SK-N-SH (cell line): ENCODE data around the gene R3HDM1. TPM values are rescaled to one million over a fixed set of nuclear protein-coding genes. Genes with fewer than 3 reads are reported as not detected.

ENCODE experiments used
- CTCF ChIA-PET: fragments of 300-600, 350-600 bp; formaldehyde crosslinking; extraction: SDS; loops from one replicate; lab custom pipeline; 2021; lab: Yijun Ruan, JAX
- POLR2A ChIA-PET: fragments of 350-600 bp; sonication (Branson Sonifier 250); formaldehyde crosslinking; extraction: SDS; loops from one replicate; lab custom pipeline; 2020; ENCODE audit warnings: antibody characterized with exemption, inconsistent platforms; lab: Yijun Ruan, JAX
- DNase-seq: peaks from one replicate; pipeline ENCODE4 v3.0.0; 2012
- H2AFZ ChIP-seq: fragments of 200-600 bp; sonication (generic); 2 replicates; pipeline ENCODE4 v1.8.1; 2016; ENCODE audit warnings: antibody characterized with exemption, mild to moderate bottlenecking, low read depth
- H3F3A ChIP-seq: fragments of 200-600 bp; sonication (generic); replicated peaks from 2 replicates; pipeline ENCODE3; 2016; ENCODE audit warnings: antibody characterized with exemption, mild to moderate bottlenecking; ENCODE audit not compliant: insufficient read depth
- H3K27ac ChIP-seq, 2 experiments: fragments of 200-500 bp in 1 of 2; fragments of 200-600 bp in 1 of 2; sonication (Bioruptor generic) in 1 of 2; sonication (generic), shearing (Covaris generic) in 1 of 2; 2 replicates each; pipeline versions ENCODE4 v1.5.1 to v1.6.1; 2014 to 2016; ENCODE audit warnings: low read depth in 2 of 2, inconsistent platforms in 1 of 2, low read length in 1 of 2, mild to moderate bottlenecking in 1 of 2, mixed read lengths in 1 of 2
- H3K27me3 ChIP-seq: fragments of 200-600 bp; sonication (generic), shearing (Covaris generic); 2 replicates; pipeline ENCODE4 v1.6.1; 2016; ENCODE audit warnings: mixed run types; ENCODE audit not compliant: insufficient read depth
- H3K36me3 ChIP-seq, 2 experiments: fragments of 200-500 bp in 1 of 2; fragments of 200-600 bp in 1 of 2; sonication (Bioruptor generic) in 1 of 2; sonication (generic) in 1 of 2; replicated peaks in 1 of 2; 2 replicates each; pipeline versions ENCODE3 to v1.5.1; 2014 to 2016; ENCODE audit warnings: low read length in 1 of 2, mild to moderate bottlenecking in 1 of 2; ENCODE audit not compliant: insufficient read depth in 2 of 2, control insufficient read depth in 1 of 2
- H3K4me1 ChIP-seq, 2 experiments: fragments of 200-500 bp in 1 of 2; fragments of 200-600 bp in 1 of 2; sonication (Bioruptor generic) in 1 of 2; sonication (generic), shearing (Covaris generic) in 1 of 2; 2 replicates each; pipeline versions ENCODE4 v1.5.1 to v1.6.1; 2014 to 2016; ENCODE audit warnings: low read depth in 1 of 2, low read length in 1 of 2, mixed run types in 1 of 2; ENCODE audit not compliant: insufficient read depth in 2 of 2, control insufficient read depth in 1 of 2
- H3K4me2 ChIP-seq: fragments of 200-600 bp; sonication (generic), shearing (Covaris generic); 2 replicates; pipeline ENCODE4 v1.6.1; 2017; ENCODE audit warnings: mixed run types
- H3K4me3 ChIP-seq, 2 experiments: fragments of 200-500 bp in 1 of 2; fragments of 200-600 bp in 1 of 2; sonication (Bioruptor generic) in 1 of 2; sonication (generic), shearing (Covaris generic) in 1 of 2; 2 replicates each; pipeline versions ENCODE4 v1.5.1 to v1.8.1; 2014 to 2016; ENCODE audit warnings: low read depth in 2 of 2, inconsistent platforms in 1 of 2, low read length in 1 of 2, mild to moderate bottlenecking in 1 of 2, mixed read lengths in 1 of 2, moderate library complexity in 1 of 2
- H3K79me2 ChIP-seq: fragments of 200-600 bp; sonication (generic); 2 replicates; pipeline ENCODE4 v1.8.1; 2017; ENCODE audit warnings: mild to moderate bottlenecking; ENCODE audit not compliant: insufficient read depth
- H3K9ac ChIP-seq: fragments of 200-600 bp; sonication (generic); 2 replicates; pipeline ENCODE4 v1.6.1; 2017; ENCODE audit warnings: mixed run types
- H3K9me2 ChIP-seq: fragments of 200-600 bp; sonication (generic); 2 replicates; pipeline ENCODE4 v1.6.1; 2017; ENCODE audit warnings: mixed run types
- H3K9me3 ChIP-seq: fragments of 200-600 bp; sonication (generic); 2 replicates; pipeline ENCODE4 v1.6.1; 2017; ENCODE audit warnings: mixed run types, mild to moderate bottlenecking, moderate library complexity
- H4K20me1 ChIP-seq: fragments of 200-600 bp; sonication (generic); 2 replicates; pipeline ENCODE4 v1.6.1; 2017; ENCODE audit warnings: mild to moderate bottlenecking, mixed run types; ENCODE audit not compliant: insufficient read depth
- CHD2 ChIP-seq: fragments of 150-350 bp; IDR thresholded peaks from 2 replicates; pipeline ENCODE4 v1.6.1; 2018; ENCODE audit warnings: low read length; ENCODE audit not compliant: partially characterized antibody
- ELF1 ChIP-seq: IDR thresholded peaks from 2 replicates; pipeline ENCODE4 v1.4.0; 2012
- EP300 ChIP-seq, 2 experiments: IDR thresholded peaks; 2 replicates each; pipeline versions ENCODE4 v1.4.0 to v1.6.1; 2012; ENCODE audit warnings: borderline replicate concordance in 1 of 2, low read depth in 1 of 2, low read length in 1 of 2
- EZH2phosphoT487 ChIP-seq: fragments of 200-600 bp; sonication (generic); IDR thresholded peaks from 2 replicates; pipeline ENCODE4 v1.6.1; 2017; ENCODE audit warnings: low read depth, mixed run types, mild to moderate bottlenecking, antibody characterized with exemption, moderate library complexity, borderline replicate concordance
- FOXJ3 ChIP-seq: sonication (generic); formaldehyde crosslinking; IDR thresholded peaks from 2 replicates; pipeline ENCODE4 v1.5.1; 2020; ENCODE audit warnings: mild to moderate bottlenecking, missing genetic modification reagents
- GABPA ChIP-seq: IDR thresholded peaks from 2 replicates; pipeline ENCODE4 v1.4.0; 2012; ENCODE audit warnings: low read depth, mild to moderate bottlenecking
- GATA2 ChIP-seq: sonication (generic); formaldehyde crosslinking; IDR thresholded peaks from 2 replicates; pipeline ENCODE4 v1.5.0; 2020; ENCODE audit warnings: mild to moderate bottlenecking, missing genetic modification reagents
- JUND ChIP-seq: IDR thresholded peaks from 2 replicates; pipeline ENCODE4 v1.4.0; 2012
- MEF2A ChIP-seq: IDR thresholded peaks from 2 replicates; pipeline ENCODE4 v1.4.0; 2012; ENCODE audit warnings: low read depth, borderline replicate concordance
- MXI1 ChIP-seq: IDR thresholded peaks from 2 replicates; pipeline ENCODE4 v1.6.1; 2012; ENCODE audit warnings: mild to moderate bottlenecking, low read depth, low read length, improper control_type of control experiment
- NFIC ChIP-seq: IDR thresholded peaks from 2 replicates; pipeline ENCODE4 v1.4.0; 2012; ENCODE audit warnings: borderline replicate concordance
- POLR2AphosphoS5 ChIP-seq: IDR thresholded peaks from 2 replicates; pipeline ENCODE4 v1.6.1; 2012; ENCODE audit warnings: low read depth, low read length
- RCOR1 ChIP-seq: fragments of 150-350 bp; IDR thresholded peaks from 2 replicates; pipeline ENCODE4 v1.6.1; 2017; ENCODE audit warnings: antibody characterized with exemption, low read length
- RFX5 ChIP-seq: IDR thresholded peaks from 2 replicates; pipeline ENCODE4 v1.6.1; 2012; ENCODE audit warnings: mild to moderate bottlenecking, improper control_type of control experiment, low read length
- RXRA ChIP-seq: IDR thresholded peaks from 2 replicates; pipeline ENCODE4 v1.4.0; 2012; ENCODE audit warnings: low read depth, mild to moderate bottlenecking, borderline replicate concordance
- SIN3A ChIP-seq: IDR thresholded peaks from 2 replicates; pipeline ENCODE4 v1.6.1; 2012; ENCODE audit warnings: low read depth, mild to moderate bottlenecking, low read length, moderate library complexity, borderline replicate concordance
- SMC3 ChIP-seq: IDR thresholded peaks from 2 replicates; pipeline ENCODE4 v1.6.1; 2012; ENCODE audit warnings: low read depth, low read length, improper control_type of control experiment
- TCF12 ChIP-seq: IDR thresholded peaks from 2 replicates; pipeline ENCODE4 v1.4.0; 2012
- YY1 ChIP-seq: IDR thresholded peaks from 2 replicates; pipeline ENCODE4 v1.4.0; 2012; ENCODE audit warnings: low read depth, mild to moderate bottlenecking
- WGBS: methylation state at CpG from one replicate; pipeline ENCODE4 v1.1.6; 2017; ENCODE audit warnings: low lambda C conversion rate; 5-methylcytosine and 5-hydroxymethylcytosine counted together
- polyA plus RNA-seq, 3 experiments: library from polyadenylated mRNA; depleted of rRNA; stranded (reverse); fragments of >200 nt; gene quantifications; 2 replicates each; pipeline ENCODE4 v1.2.3, GENCODE V29; 2012
- TF ChIP-seq, protein P1 (sequence below): fragments of 150-350 bp; IDR thresholded peaks from 2 replicates; pipeline ENCODE4 v1.6.1; 2017; ENCODE audit warnings: antibody characterized with exemption, low read length, low read depth, borderline replicate concordance
- TF ChIP-seq, protein P2 (sequence below): fragments of 200-600 bp; sonication (generic); IDR thresholded peaks from 2 replicates; pipeline ENCODE4 v1.6.1; 2017; ENCODE audit warnings: antibody characterized with exemption, mild to moderate bottlenecking, moderate library complexity
- TF ChIP-seq, protein P3 (sequence below): IDR thresholded peaks from 2 replicates; pipeline ENCODE4; 2012

The R3HDM1 gene
- polyA plus RNA-seq, 1 of the 3 experiments (the other 2 are of a cell fraction), result 38.2 TPM

DNA sequence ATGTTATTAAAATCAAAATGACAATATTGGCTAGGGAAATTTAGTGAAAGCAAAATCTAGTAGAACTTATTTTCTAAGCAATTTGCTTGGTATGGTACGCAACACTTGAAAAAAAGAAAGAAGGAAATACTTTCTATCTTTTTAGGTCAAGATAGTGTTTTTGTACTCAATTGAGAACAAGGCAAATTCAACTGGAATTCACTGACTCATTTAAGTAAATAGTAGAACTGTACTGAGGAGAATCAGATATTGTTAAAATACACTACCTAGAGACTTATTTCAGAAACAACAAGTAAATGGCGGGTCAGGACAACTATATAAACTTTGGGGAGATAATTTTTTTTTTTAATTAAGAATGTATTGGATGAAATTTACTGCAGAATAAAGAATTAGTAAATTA, 19.2 kb upstream of the R3HDM1 start:
- Histone ChIP-seq H3K4me3 (no peak overlapping the region), H3K27me3 (no peaks in the 10 kb centered on the region), H3K9me3 (peaks cover 3% of the 10 kb centered on the region; the same call in 1 of the 2 replicates), H3K9ac (no peak overlapping the region), H3K36me3 (no peaks in the 10 kb centered on the region), H3K9me2 (no peaks in the 10 kb centered on the region), H3K4me2 (no peak overlapping the region), H3F3A (peaks cover 3% of the 10 kb centered on the region), H4K20me1 (no peaks in the 10 kb centered on the region), H2AFZ (no peak overlapping the region), H3K27ac (no peak overlapping the region), H3K4me1 (no peaks in the 10 kb centered on the region), H3K79me2 (no peaks in the 10 kb centered on the region; the same call in 1 of the 2 replicates)
- 99% methylated on average over 2 of the region's 2 CpGs for WGBS
- no peak for DNase-seq
- ChIA-PET CTCF (no interaction called here), POLR2A (no interaction called here)
- TF ChIP-seq POLR2AphosphoS5, result no peak
- TF ChIP-seq TCF12, result no peak
- TF ChIP-seq RXRA, result no peak
- no peak for TF ChIP-seq JUND
- TF ChIP-seq MXI1, result no peak
- TF ChIP-seq, protein P1, sequence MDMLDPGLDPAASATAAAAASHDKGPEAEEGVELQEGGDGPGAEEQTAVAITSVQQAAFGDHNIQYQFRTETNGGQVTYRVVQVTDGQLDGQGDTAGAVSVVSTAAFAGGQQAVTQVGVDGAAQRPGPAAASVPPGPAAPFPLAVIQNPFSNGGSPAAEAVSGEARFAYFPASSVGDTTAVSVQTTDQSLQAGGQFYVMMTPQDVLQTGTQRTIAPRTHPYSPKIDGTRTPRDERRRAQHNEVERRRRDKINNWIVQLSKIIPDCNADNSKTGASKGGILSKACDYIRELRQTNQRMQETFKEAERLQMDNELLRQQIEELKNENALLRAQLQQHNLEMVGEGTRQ, result no peak
- no peak for TF ChIP-seq EZH2phosphoT487
- no peak for TF ChIP-seq ELF1
- no peak for TF ChIP-seq EP300 (IDR thresholded peaks at IDR 0.05; ENCODE audit: borderline replicate concordance in 1 of 2, low read depth in 1 of 2, low read length in 1 of 2)
- TF ChIP-seq NFIC, result no peak
- no peak for TF ChIP-seq RCOR1
- no peak for TF ChIP-seq RFX5
- no peak for TF ChIP-seq GABPA
- TF ChIP-seq, protein P2, sequence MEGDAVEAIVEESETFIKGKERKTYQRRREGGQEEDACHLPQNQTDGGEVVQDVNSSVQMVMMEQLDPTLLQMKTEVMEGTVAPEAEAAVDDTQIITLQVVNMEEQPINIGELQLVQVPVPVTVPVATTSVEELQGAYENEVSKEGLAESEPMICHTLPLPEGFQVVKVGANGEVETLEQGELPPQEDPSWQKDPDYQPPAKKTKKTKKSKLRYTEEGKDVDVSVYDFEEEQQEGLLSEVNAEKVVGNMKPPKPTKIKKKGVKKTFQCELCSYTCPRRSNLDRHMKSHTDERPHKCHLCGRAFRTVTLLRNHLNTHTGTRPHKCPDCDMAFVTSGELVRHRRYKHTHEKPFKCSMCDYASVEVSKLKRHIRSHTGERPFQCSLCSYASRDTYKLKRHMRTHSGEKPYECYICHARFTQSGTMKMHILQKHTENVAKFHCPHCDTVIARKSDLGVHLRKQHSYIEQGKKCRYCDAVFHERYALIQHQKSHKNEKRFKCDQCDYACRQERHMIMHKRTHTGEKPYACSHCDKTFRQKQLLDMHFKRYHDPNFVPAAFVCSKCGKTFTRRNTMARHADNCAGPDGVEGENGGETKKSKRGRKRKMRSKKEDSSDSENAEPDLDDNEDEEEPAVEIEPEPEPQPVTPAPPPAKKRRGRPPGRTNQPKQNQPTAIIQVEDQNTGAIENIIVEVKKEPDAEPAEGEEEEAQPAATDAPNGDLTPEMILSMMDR, result no peak
- no peak for TF ChIP-seq GATA2 (CRISPR knock-in tag)
- TF ChIP-seq, protein P3, sequence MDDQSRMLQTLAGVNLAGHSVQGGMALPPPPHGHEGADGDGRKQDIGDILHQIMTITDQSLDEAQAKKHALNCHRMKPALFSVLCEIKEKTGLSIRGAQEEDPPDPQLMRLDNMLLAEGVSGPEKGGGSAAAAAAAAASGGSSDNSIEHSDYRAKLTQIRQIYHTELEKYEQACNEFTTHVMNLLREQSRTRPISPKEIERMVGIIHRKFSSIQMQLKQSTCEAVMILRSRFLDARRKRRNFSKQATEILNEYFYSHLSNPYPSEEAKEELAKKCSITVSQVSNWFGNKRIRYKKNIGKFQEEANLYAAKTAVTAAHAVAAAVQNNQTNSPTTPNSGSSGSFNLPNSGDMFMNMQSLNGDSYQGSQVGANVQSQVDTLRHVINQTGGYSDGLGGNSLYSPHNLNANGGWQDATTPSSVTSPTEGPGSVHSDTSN, result no peak

DNA sequence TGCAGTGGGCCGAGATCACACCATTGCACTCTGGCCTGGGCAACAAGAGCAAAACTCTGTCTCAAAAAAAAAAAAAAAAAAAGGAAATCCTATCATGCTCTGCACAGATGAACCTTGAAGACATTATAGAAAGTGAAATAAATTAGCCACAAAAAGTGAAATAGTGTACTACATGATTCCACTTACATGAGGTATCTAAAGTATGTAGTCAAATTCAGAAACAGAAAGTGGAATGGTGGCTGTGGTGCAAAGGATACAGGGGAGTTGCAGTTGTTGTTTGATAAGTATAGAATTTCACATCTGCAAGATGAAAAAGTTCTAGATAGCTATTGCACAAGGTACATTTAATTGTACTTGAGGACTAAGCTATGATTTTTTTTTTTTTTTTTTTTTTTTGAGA, 5.5 kb upstream of the R3HDM1 start:
- DNase-seq, result no peak
- POLR2A ChIA-PET, result no interaction called here
- no peak overlapping the region for H3K4me3 ChIP-seq
- no peaks in the 10 kb centered on the region for H4K20me1 ChIP-seq
- CTCF ChIA-PET, result no interaction called here
- 96% methylated on average over 1 of the region's 1 CpG for WGBS
- TF ChIP-seq CHD2 (no peak), SMC3 (no peak), EP300 (IDR thresholded peaks at IDR 0.05; ENCODE audit: borderline replicate concordance in 1 of 2, low read depth in 1 of 2, low read length in 1 of 2) (no peak), MEF2A (no peak), SIN3A (no peak), YY1 (no peak), MXI1 (no peak), RCOR1 (no peak), RXRA (no peak), FOXJ3 (CRISPR knock-in tag) (no peak)
- H3K27me3 ChIP-seq, result no peaks in the 10 kb centered on the region
- H3K9me3 ChIP-seq, result no peaks in the 10 kb centered on the region
- no peak overlapping the region for H3K4me2 ChIP-seq
- H3K36me3 ChIP-seq, result peaks cover 0 to 20% of the 10 kb centered on the region in 2 experiments
- H2AFZ ChIP-seq, result no peak overlapping the region
- H3K9ac ChIP-seq, result no peak overlapping the region
- H3F3A ChIP-seq, result peaks cover 9% of the 10 kb centered on the region
- no peaks in the 10 kb centered on the region for H3K9me2 ChIP-seq
- H3K4me1 ChIP-seq, result no peaks in the 10 kb centered on the region; a peak in 2 of 4 replicates
- H3K79me2 ChIP-seq, result peaks cover 68% of the 10 kb centered on the region
- no peak overlapping the region for H3K27ac ChIP-seq
